Measurements from ENCODE around the gene CLRN3.

DNA sequence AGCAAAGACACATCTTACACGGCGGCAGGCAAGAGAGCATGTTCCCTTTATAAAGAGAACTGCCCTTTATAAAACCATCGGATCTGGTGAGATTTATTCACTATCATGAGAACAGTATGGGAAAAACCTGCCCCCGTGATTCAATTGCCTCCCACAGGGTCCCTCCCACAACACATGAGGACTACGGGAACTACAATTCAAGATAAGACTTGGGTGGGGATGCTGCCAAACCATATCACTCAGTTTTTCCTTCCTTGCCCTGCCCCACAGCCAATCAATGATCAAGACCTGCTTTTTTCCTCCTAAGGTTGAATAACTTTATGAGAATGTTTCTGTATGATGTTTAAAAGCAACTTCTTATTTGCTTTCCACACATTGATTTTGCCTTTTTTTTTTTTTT is 11.0 kb upstream of the CLRN3 start:
- TF ChIP-seq, protein P1, sequence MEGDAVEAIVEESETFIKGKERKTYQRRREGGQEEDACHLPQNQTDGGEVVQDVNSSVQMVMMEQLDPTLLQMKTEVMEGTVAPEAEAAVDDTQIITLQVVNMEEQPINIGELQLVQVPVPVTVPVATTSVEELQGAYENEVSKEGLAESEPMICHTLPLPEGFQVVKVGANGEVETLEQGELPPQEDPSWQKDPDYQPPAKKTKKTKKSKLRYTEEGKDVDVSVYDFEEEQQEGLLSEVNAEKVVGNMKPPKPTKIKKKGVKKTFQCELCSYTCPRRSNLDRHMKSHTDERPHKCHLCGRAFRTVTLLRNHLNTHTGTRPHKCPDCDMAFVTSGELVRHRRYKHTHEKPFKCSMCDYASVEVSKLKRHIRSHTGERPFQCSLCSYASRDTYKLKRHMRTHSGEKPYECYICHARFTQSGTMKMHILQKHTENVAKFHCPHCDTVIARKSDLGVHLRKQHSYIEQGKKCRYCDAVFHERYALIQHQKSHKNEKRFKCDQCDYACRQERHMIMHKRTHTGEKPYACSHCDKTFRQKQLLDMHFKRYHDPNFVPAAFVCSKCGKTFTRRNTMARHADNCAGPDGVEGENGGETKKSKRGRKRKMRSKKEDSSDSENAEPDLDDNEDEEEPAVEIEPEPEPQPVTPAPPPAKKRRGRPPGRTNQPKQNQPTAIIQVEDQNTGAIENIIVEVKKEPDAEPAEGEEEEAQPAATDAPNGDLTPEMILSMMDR (conservative IDR thresholded peaks at IDR 0.05; ENCODE audit: low read depth in 2 of 2) = no peak
- TF ChIP-seq EZH2phosphoT487 (IDR thresholded peaks at IDR 0.05; ENCODE audit: unreplicated experiment) (no peak), EZH2 (IDR thresholded peaks at IDR 0.05; ENCODE audit: low read depth, unreplicated experiment) (no peak)
- TF ChIP-seq, protein P2, sequence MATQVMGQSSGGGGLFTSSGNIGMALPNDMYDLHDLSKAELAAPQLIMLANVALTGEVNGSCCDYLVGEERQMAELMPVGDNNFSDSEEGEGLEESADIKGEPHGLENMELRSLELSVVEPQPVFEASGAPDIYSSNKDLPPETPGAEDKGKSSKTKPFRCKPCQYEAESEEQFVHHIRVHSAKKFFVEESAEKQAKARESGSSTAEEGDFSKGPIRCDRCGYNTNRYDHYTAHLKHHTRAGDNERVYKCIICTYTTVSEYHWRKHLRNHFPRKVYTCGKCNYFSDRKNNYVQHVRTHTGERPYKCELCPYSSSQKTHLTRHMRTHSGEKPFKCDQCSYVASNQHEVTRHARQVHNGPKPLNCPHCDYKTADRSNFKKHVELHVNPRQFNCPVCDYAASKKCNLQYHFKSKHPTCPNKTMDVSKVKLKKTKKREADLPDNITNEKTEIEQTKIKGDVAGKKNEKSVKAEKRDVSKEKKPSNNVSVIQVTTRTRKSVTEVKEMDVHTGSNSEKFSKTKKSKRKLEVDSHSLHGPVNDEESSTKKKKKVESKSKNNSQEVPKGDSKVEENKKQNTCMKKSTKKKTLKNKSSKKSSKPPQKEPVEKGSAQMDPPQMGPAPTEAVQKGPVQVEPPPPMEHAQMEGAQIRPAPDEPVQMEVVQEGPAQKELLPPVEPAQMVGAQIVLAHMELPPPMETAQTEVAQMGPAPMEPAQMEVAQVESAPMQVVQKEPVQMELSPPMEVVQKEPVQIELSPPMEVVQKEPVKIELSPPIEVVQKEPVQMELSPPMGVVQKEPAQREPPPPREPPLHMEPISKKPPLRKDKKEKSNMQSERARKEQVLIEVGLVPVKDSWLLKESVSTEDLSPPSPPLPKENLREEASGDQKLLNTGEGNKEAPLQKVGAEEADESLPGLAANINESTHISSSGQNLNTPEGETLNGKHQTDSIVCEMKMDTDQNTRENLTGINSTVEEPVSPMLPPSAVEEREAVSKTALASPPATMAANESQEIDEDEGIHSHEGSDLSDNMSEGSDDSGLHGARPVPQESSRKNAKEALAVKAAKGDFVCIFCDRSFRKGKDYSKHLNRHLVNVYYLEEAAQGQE (IDR thresholded peaks at IDR 0.05; ENCODE audit: unreplicated experiment) = no peak

Measured in GM23338 (cell line).